ENCODE data around the gene PPP4R4. TPM values are rescaled to one million over a fixed set of nuclear protein-coding genes. Genes with fewer than 3 reads are reported as not detected.

PPP4R4 gene
- total and polyA plus RNA-seq, 4 donors: 0.08 to 0.93 (median 0.10) TPM; not detected in 1

DNA sequence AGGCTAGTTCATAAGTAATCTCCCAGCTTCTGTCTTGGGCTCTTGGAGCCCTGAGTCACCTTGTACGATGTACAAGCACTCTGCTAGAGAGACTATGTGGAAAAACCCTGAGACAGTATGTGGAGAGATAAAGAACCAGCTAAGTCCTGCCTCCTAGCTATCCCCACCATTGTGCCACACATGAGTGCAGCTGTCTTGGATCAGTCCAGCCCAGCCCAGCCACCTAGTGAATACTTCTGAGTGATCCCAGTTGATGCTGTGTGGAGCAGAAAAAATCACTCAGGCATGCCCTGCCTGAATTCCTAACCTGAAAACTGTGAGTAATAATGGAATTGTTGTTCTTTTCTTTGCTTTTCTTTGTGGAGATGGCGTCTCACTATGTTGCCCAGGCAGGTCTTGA, 154.1 kb downstream of the PPP4R4 start:
- Histone ChIP-seq H3K4me3 (ENCODE audit: low read length in 2 of 2) (no peak overlapping the region), H3K9me3 (ENCODE audit: control insufficient read depth, low read length) (peaks cover 1% of the 10 kb centered on the region), H3K36me3 (ENCODE audit: control insufficient read depth in 1 of 2, insufficient read depth in 2 of 2, low read length in 1 of 2) (no peaks in the 10 kb centered on the region), H3K27ac (ENCODE audit: low read depth in 1 of 2, low read length in 2 of 2) (no peak overlapping the region), H3K4me1 (ENCODE audit: control insufficient read depth in 1 of 2, insufficient read depth in 2 of 2, low read length in 2 of 2) (no peaks in the 10 kb centered on the region), H3K27me3 (ENCODE audit: control insufficient read depth in 1 of 2, insufficient read depth in 2 of 2, low read length in 1 of 2) (peaks cover 0 to 1% of the 10 kb centered on the region in 2 donors)
- intact Hi-C loops (cut with DNase I): no loop called here
- WGBS, 2 donors: 78 to 82% methylated on average over 2 of the region's 2 CpGs
- DNase-seq (no peak), ATAC-seq (ENCODE audit: low FRiP score) (no peak)

Other genes starting within 250 kb of the PPP4R4 start
- gene FAM181A, start 247.0 kb upstream of the PPP4R4 start, total RNA-seq: not detected
- not detected for gene FAM181A, start 247.0 kb upstream of the PPP4R4 start, polyA plus RNA-seq
- 10 to 100 TPM; 53.3 to 57.0 TPM for gene ASB2, start 197.8 kb upstream of the PPP4R4 start, total RNA-seq
- 10 to 100 TPM in 1 of 2 donors, 1 to 10 TPM in 1; 9.1 to 24.8 TPM for gene ASB2, start 197.8 kb upstream of the PPP4R4 start, polyA plus RNA-seq
- gene CCDC197, start 177.0 kb upstream of the PPP4R4 start, total RNA-seq: under 1 TPM in 1 of 2 donors, not detected in 1; 0.60 TPM
- gene CCDC197, start 177.0 kb upstream of the PPP4R4 start, polyA plus RNA-seq: not detected
- under 1 TPM; 0.42 to 0.60 TPM for gene OTUB2, start 148.0 kb upstream of the PPP4R4 start, total RNA-seq
- gene OTUB2, start 148.0 kb upstream of the PPP4R4 start, polyA plus RNA-seq: not detected
- 100 to 1,000 TPM; 190 to 198 TPM for gene DDX24, start 93.1 kb upstream of the PPP4R4 start, total RNA-seq
- 100 to 1,000 TPM in 1 of 2 donors, 10 to 100 TPM in 1; 43.7 to 158 TPM for gene DDX24, start 93.1 kb upstream of the PPP4R4 start, polyA plus RNA-seq
- gene IFI27L1, start 93.0 kb upstream of the PPP4R4 start, total RNA-seq: 10 to 100 TPM; 13.7 to 16.8 TPM
- gene IFI27L1, start 93.0 kb upstream of the PPP4R4 start, polyA plus RNA-seq: 10 to 100 TPM; 20.8 to 21.8 TPM
- gene IFI27, start 63.6 kb upstream of the PPP4R4 start, total RNA-seq: 100 to 1,000 TPM; 106 to 222 TPM
- gene IFI27, start 63.6 kb upstream of the PPP4R4 start, polyA plus RNA-seq: 100 to 1,000 TPM in 1 of 2 donors, 10 to 100 TPM in 1; 42.4 to 107 TPM
- gene IFI27L2, start 44.7 kb upstream of the PPP4R4 start, total RNA-seq: 10 to 100 TPM; 52.4 to 55.8 TPM
- 100 to 1,000 TPM; 149 to 168 TPM for gene IFI27L2, start 44.7 kb upstream of the PPP4R4 start, polyA plus RNA-seq
- not detected for gene SERPINA10, start 118.9 kb downstream of the PPP4R4 start, total RNA-seq
- not detected for gene SERPINA10, start 118.9 kb downstream of the PPP4R4 start, polyA plus RNA-seq
- not detected for gene SERPINA6, start 149.0 kb downstream of the PPP4R4 start, total RNA-seq
- gene SERPINA6, start 149.0 kb downstream of the PPP4R4 start, polyA plus RNA-seq: not detected
- not detected for gene SERPINA2, start 192.4 kb downstream of the PPP4R4 start, total RNA-seq
- gene SERPINA2, start 192.4 kb downstream of the PPP4R4 start, polyA plus RNA-seq: not detected
- 10 to 100 TPM; 17.8 to 23.1 TPM for gene SERPINA1, start 214.3 kb downstream of the PPP4R4 start, total RNA-seq
- 10 to 100 TPM in 1 of 2 donors, 1 to 10 TPM in 1; 3.5 to 29.8 TPM for gene SERPINA1, start 214.3 kb downstream of the PPP4R4 start, polyA plus RNA-seq

All from aorta (tissue), 5 donors.